Measurements from ENCODE around the gene A3GALT2. TPM values are rescaled to one million over a fixed set of nuclear protein-coding genes. Genes with fewer than 3 reads are reported as not detected.
"Not testable (repeated sequence)": the region's sequence is repeated elsewhere in the genome, so short reads cannot be mapped to it uniquely, and the experiment has no call there.

Gene A3GALT2
- polyA plus RNA-seq, 3 donors, result not detected

DNA sequence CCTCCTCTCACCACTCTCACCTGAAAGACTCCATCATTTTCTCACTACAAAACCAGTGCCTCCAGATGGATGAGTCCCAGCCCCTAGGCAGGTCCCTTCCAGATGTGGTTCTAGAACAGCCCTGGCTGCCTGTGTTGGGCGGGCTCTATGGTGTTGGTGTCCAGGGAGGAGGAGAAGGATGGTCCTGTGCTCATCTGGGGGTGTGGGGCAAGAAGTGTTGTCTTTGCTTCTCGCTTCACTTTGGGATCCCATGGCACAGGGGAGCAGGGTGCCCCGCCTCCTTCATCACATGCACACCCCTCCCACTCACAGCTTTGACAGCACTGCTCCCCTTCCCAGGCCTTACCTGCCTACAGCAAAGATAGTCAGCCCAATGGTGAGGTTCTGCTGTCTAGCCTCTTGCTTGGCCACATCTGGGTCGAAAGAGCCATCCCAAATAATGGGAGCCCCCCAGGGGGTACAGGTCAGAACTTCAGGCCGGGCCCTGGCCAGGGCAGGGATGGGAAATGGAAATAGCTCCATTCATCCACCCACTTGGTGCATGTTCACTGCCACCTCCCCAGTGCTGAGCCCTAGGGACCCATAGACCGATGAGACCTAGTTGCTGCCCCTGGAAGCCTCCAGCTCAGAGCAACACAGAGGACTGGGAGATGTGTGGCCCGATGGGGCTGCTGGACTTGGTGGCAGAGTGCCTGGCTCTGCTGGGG lies 9.0 kb downstream of the A3GALT2 start:
- H3K4me1 Mint-ChIP-seq, result peaks cover 7% of the 10 kb centered on the region
- 92% methylated on average over 6 of the region's 7 CpGs for WGBS (ENCODE audit: insufficient coverage)
- no peak overlapping the region for H3K27ac ChIP-seq (ENCODE audit: low read depth in 1 of 2, low read length in 2 of 2)

DNA sequence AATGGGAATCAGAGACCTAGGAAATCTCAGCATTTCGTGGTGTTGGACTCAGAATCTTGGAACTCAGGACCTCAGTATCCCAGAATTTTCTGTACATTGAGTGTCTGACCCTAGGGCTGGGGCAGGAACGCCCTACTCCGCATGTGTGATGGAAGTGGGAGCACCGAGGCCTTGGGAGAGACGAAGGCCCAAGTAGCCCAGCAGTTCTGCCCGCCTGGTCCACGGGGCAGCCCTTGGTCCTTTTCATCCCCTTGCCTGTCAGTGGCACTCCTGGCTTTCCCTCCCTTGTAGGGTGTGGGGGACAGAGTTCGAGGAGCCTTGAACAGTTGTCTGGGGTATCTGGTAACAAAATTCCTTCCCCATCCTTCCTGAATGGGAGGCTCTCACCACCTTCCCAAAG lies 10.2 kb downstream of the A3GALT2 start:
- Mint-ChIP-seq H3K4me1 (peaks cover 14% of the 10 kb centered on the region), H3K27me3 (ENCODE audit: low read depth in 3 of 3) (peaks cover 17 to 30% (median 26%) of the 10 kb centered on the region in 3 donors), H3K9me3 (peaks cover 0 to 9% (median 7%) of the 10 kb centered on the region in 7 donors), H3K4me3 (no peak overlapping the region), H3K36me3 (no peaks in the 10 kb centered on the region), H3K27ac (no peak overlapping the region)
- Histone ChIP-seq H2AFZ (ENCODE audit: insufficient read depth, low read depth, low read length, poor library complexity, severe bottlenecking) (no peak overlapping the region), H3K4me2 (replicated peaks; ENCODE audit: extremely low read depth, low read length, poor library complexity, severe bottlenecking) (no peak overlapping the region), H3K9me3 (replicated peaks in 1 of 2; ENCODE audit: control insufficient read depth in 1 of 2, insufficient read depth in 1 of 2, low read length in 2 of 2) (no peaks in the 10 kb centered on the region), H4K20me1 (ENCODE audit: insufficient read depth, low read length) (no peaks in the 10 kb centered on the region), H3K27me3 (ENCODE audit: control insufficient read depth in 2 of 2, insufficient read depth in 2 of 2, low read length in 2 of 2) (peaks cover 9 to 15% of the 10 kb centered on the region in 2 donors), H3K9ac (ENCODE audit: insufficient read depth, low read length, poor library complexity, severe bottlenecking) (no peak overlapping the region), H3K79me2 (ENCODE audit: insufficient read depth, low read length) (no peaks in the 10 kb centered on the region), H3K4me3 (replicated peaks in 1 of 3; ENCODE audit: low read depth in 2 of 3, low read length in 3 of 3) (no peak overlapping the region), H3K27ac (ENCODE audit: low read depth in 1 of 2, low read length in 2 of 2) (no peak overlapping the region), H3K4me1 (ENCODE audit: control insufficient read depth in 1 of 2, insufficient read depth in 2 of 2, low read length in 2 of 2) (peaks cover 2 to 10% of the 10 kb centered on the region in 2 donors), H3K36me3 (replicated peaks in 1 of 2; ENCODE audit: control insufficient read depth in 1 of 2, insufficient read depth in 2 of 2, low read length in 2 of 2) (no peaks in the 10 kb centered on the region)
- no peak for DNase-seq
- intact Hi-C loops (cut with micrococcal nuclease), result no loop called here
- TF ChIP-seq, protein P1, sequence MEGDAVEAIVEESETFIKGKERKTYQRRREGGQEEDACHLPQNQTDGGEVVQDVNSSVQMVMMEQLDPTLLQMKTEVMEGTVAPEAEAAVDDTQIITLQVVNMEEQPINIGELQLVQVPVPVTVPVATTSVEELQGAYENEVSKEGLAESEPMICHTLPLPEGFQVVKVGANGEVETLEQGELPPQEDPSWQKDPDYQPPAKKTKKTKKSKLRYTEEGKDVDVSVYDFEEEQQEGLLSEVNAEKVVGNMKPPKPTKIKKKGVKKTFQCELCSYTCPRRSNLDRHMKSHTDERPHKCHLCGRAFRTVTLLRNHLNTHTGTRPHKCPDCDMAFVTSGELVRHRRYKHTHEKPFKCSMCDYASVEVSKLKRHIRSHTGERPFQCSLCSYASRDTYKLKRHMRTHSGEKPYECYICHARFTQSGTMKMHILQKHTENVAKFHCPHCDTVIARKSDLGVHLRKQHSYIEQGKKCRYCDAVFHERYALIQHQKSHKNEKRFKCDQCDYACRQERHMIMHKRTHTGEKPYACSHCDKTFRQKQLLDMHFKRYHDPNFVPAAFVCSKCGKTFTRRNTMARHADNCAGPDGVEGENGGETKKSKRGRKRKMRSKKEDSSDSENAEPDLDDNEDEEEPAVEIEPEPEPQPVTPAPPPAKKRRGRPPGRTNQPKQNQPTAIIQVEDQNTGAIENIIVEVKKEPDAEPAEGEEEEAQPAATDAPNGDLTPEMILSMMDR (IDR thresholded peaks at IDR 0.05), result no peak
- 83% methylated on average over 3 of the region's 8 CpGs for WGBS (ENCODE audit: insufficient coverage)

More for the DNA sequence above, 9.0 kb downstream of the A3GALT2 start:
- H3K36me3 ChIP-seq (replicated peaks in 1 of 2; ENCODE audit: control insufficient read depth in 1 of 2, insufficient read depth in 2 of 2, low read length in 2 of 2), result no peaks in the 10 kb centered on the region
- intact Hi-C loops (cut with micrococcal nuclease), result no loop called here
- peaks cover 8 to 20% (median 16%) of the 10 kb centered on the region in 3 donors for H3K27me3 Mint-ChIP-seq (ENCODE audit: low read depth in 3 of 3)
- no peak overlapping the region for H3K4me3 Mint-ChIP-seq
- H3K9me3 ChIP-seq (replicated peaks in 1 of 2; ENCODE audit: control insufficient read depth in 1 of 2, insufficient read depth in 1 of 2, low read length in 2 of 2), result no peaks in the 10 kb centered on the region
- no peak for DNase-seq
- no peak overlapping the region for H2AFZ ChIP-seq (ENCODE audit: insufficient read depth, low read depth, low read length, poor library complexity, severe bottlenecking)
- no peak overlapping the region for H3K9ac ChIP-seq (ENCODE audit: insufficient read depth, low read length, poor library complexity, severe bottlenecking)
- H4K20me1 ChIP-seq (ENCODE audit: insufficient read depth, low read length), result no peaks in the 10 kb centered on the region
- no peaks in the 10 kb centered on the region for H3K36me3 Mint-ChIP-seq
- H3K9me3 Mint-ChIP-seq, result peaks cover 0 to 8% (median 3%) of the 10 kb centered on the region in 7 donors
- TF ChIP-seq, protein P1 (IDR thresholded peaks at IDR 0.05), result no peak
- peak overlapping the region in 1 of 7 donors; percentile 28 for H3K27ac Mint-ChIP-seq
- H3K4me1 ChIP-seq (ENCODE audit: control insufficient read depth in 1 of 2, insufficient read depth in 2 of 2, low read length in 2 of 2), result peaks cover 2 to 3% of the 10 kb centered on the region in 2 donors
- H3K4me2 ChIP-seq (replicated peaks; ENCODE audit: extremely low read depth, low read length, poor library complexity, severe bottlenecking), result no peak overlapping the region
- H3K79me2 ChIP-seq (ENCODE audit: insufficient read depth, low read length), result no peaks in the 10 kb centered on the region
- H3K27me3 ChIP-seq (ENCODE audit: control insufficient read depth in 2 of 2, insufficient read depth in 2 of 2, low read length in 2 of 2), result peaks cover 0 to 6% of the 10 kb centered on the region in 2 donors
- no peak overlapping the region for H3K4me3 ChIP-seq (replicated peaks in 1 of 3; ENCODE audit: low read depth in 2 of 3, low read length in 3 of 3)

DNA sequence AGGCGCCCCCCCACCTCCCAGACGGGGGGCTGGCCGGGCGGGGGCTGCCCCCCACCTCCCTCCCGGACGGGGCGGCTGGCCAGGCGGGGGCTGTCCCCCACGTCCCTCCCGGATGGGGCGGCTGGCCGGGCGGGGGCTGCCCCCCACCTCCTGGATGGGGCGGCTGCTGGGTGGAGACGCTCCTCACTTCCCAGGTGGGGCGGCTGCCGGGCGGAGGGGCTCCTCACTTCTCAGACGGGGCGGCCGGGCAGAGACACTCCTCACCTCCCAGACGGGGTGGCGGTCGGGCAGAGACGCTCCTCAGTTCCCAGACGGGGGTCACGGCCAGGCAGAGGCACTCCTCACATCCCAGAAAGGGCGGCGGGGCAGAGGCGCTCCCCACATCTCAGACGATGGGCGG lies 11.5 kb downstream of the A3GALT2 start:
- DNase-seq, H3K4me3 Mint-ChIP-seq: not testable (repeated sequence)
- WGBS (ENCODE audit: insufficient coverage), result 100% methylated on average over 8 of the region's 32 CpGs

More for the DNA sequence above, 11.5 kb downstream of the A3GALT2 start:
- Mint-ChIP-seq H3K27me3 (ENCODE audit: low read depth in 3 of 3) (peaks cover 23 to 38% (median 32%) of the 10 kb centered on the region in 3 donors), H3K27ac (peak overlapping the region in 1 of 7 donors; percentile 30), H3K4me1 (peaks cover 14% of the 10 kb centered on the region)
- H3K36me3 Mint-ChIP-seq; H3K36me3 ChIP-seq (replicated peaks in 1 of 2; ENCODE audit: control insufficient read depth in 1 of 2, insufficient read depth in 2 of 2, low read length in 2 of 2); H3K9ac ChIP-seq (ENCODE audit: insufficient read depth, low read length, poor library complexity, severe bottlenecking); H3K4me2 ChIP-seq (replicated peaks; ENCODE audit: extremely low read depth, low read length, poor library complexity, severe bottlenecking); H3K79me2 ChIP-seq (ENCODE audit: insufficient read depth, low read length); H4K20me1 ChIP-seq (ENCODE audit: insufficient read depth, low read length); intact Hi-C loops (cut with micrococcal nuclease); H3K4me3 ChIP-seq (replicated peaks in 1 of 3; ENCODE audit: low read depth in 2 of 3, low read length in 3 of 3); H2AFZ ChIP-seq (ENCODE audit: insufficient read depth, low read depth, low read length, poor library complexity, severe bottlenecking); H3K27ac ChIP-seq (ENCODE audit: low read depth in 1 of 2, low read length in 2 of 2); H3K9me3 Mint-ChIP-seq; H3K9me3 ChIP-seq (replicated peaks in 1 of 2; ENCODE audit: control insufficient read depth in 1 of 2, insufficient read depth in 1 of 2, low read length in 2 of 2): not testable (repeated sequence)
- peaks cover 2 to 10% of the 10 kb centered on the region in 2 donors for H3K4me1 ChIP-seq (ENCODE audit: control insufficient read depth in 1 of 2, insufficient read depth in 2 of 2, low read length in 2 of 2)
- H3K27me3 ChIP-seq (ENCODE audit: control insufficient read depth in 2 of 2, insufficient read depth in 2 of 2, low read length in 2 of 2), result peaks cover 9 to 22% of the 10 kb centered on the region in 2 donors

Data from CD14-positive monocyte (primary cell).